HAP-1 (cell line): ENCODE data around the gene PPM1H.
"Not testable (repeated sequence)": the region's sequence is repeated elsewhere in the genome, so short reads cannot be mapped to it uniquely, and the experiment has no call there.

Source experiments
- DNase-seq, 2 experiments: peaks; one replicate each; pipeline ENCODE4 v3.0.0-alpha.2; 2016 to 2020; ENCODE audit warnings: low spot score in 2 of 2
- H3K27me3 ChIP-seq: fragments of 250-450 bp; sonication (Bioruptor Pico); 2 replicates; pipeline ENCODE4 v1.5.1; 2020; ENCODE audit warnings: low read depth, mild to moderate bottlenecking, moderate library complexity
- H3K36me3 ChIP-seq: fragments of 250-450 bp; sonication (Bioruptor Pico); replicated peaks from 2 replicates; pipeline ENCODE4 v1.5.1; 2020; ENCODE audit warnings: mild to moderate bottlenecking
- H3K4me1 ChIP-seq: fragments of 250-450 bp; sonication (Bioruptor Pico); 2 replicates; pipeline ENCODE4 v1.5.1; 2020; ENCODE audit warnings: mild to moderate bottlenecking
- H3K4me3 ChIP-seq: fragments of 250-450 bp; sonication (Bioruptor Pico); 2 replicates; pipeline ENCODE4 v1.5.1; 2020; ENCODE audit warnings: mild to moderate bottlenecking, moderate library complexity
- H3K9me3 ChIP-seq: fragments of 250-450 bp; sonication (Bioruptor Pico); 2 replicates; pipeline ENCODE4 v1.5.1; 2020; ENCODE audit warnings: mild to moderate bottlenecking, moderate library complexity
- in situ Hi-C: fragments of 300-500 bp; cut with MboI; formaldehyde crosslinking; loops from 3 replicates; pipeline ENCODE4 v1.14.3; 2020; ENCODE audit warnings: low sequenced_read_pairs, inconsistent platforms, mixed read lengths

The PPM1H gene

DNA sequence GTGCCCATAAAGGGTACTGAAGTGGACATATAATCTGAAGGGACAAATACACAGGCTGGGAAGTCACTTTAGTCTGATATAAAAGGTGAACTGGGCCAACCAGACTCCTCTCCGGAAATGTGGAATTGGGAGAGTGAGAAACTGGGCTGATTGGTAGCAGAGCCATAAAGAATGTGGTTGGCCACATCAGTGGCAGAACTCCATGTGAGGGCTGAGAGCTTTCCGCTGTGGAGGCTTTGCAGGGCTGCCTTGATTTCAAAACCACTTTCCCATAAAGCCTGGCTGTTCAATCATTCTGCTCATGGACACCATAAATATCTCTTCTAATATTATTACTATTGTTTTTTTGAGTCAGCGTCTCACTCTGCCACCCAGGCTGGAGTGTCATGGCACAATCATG, 248.0 kb downstream of the PPM1H start:
- Histone ChIP-seq H3K36me3 (no peaks in the 10 kb centered on the region), H3K27me3 (no peaks in the 10 kb centered on the region), H3K9me3 (no peaks in the 10 kb centered on the region), H3K4me1 (no peaks in the 10 kb centered on the region), H3K4me3 (no peak overlapping the region)
- in situ Hi-C loops = no loop called here
- no peak for DNase-seq

DNA sequence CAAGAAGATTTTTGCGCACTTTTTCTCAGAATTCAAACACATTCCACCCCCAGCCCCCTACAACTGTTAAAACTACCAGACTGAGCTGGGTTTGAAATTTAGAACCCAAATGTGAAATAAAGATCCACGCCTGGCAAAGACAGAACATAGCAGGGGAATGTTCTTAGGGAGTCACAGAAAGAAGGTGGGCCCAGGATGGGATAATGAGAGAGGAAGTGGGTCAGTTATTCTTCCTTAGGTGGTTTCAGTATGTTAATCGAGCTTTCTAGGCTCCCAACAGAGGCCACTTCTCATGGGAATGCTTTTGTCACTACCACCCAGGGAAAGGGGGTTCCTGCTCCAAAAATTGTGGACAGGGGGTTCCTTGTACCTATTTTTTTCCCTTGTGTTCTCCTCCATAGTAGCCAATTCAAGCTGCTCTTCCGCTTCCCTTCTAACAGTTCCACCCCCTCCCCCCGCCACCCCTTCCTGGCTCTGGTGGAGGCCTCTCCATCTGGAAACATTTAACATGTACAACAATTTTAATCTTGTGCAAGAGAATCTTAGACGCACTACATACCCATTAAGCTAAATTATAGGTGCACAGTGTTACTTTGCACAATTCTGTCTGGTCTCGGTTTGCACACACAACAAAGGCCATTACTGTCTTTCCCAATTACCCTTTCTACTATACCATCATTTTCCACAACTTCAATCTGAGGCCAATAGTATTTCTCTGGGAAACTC, 250.2 kb downstream of the PPM1H start:
- in situ Hi-C loops = no loop called here
- no peak for DNase-seq
- H3K4me1 ChIP-seq = no peaks in the 10 kb centered on the region
- no peaks in the 10 kb centered on the region for H3K36me3 ChIP-seq
- H3K9me3 ChIP-seq = no peaks in the 10 kb centered on the region
- no peaks in the 10 kb centered on the region for H3K27me3 ChIP-seq
- no peak overlapping the region for H3K4me3 ChIP-seq

DNA sequence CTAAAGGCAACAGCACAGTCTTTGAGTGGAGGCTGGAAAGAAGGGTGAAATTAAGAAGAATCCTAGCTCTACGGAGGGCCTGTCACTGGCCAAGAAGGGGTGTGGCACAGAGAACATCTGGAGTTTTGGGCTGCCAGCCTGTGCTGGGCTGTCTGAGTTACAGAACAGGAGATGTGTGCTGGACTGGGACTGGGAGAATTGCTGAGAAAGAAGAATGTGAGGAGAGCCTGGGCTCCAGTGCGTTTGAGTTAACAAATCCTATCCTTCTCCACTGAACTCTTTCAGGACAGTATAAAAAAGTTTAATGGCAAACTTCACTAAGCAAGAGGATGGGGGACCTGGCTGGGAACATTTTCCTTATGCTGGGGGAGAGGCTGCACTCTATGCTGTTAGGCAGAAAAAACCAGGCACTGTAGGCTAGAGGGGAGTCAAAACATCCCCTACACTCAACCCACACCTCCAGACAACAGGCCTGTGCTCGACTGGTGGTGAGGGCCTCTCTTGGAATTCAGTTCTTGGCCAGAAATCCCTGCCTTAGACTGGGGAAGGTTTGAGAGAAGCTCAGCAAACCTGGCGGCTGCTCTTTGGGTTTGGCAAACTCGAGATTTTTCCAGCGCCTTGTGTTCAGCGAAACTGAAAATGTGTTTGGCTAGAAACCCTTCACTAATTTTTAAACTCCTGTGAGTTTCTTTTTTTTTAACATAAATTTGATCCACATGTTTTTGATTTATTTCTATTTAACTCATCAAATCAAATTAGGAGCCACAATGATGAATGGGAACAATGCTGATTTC, 251.0 kb downstream of the PPM1H start:
- in situ Hi-C loops = no loop called here
- Histone ChIP-seq H3K9me3 (no peaks in the 10 kb centered on the region), H3K4me1 (no peaks in the 10 kb centered on the region), H3K4me3 (no peak overlapping the region), H3K36me3 (no peaks in the 10 kb centered on the region), H3K27me3 (no peaks in the 10 kb centered on the region)
- no peak for DNase-seq

DNA sequence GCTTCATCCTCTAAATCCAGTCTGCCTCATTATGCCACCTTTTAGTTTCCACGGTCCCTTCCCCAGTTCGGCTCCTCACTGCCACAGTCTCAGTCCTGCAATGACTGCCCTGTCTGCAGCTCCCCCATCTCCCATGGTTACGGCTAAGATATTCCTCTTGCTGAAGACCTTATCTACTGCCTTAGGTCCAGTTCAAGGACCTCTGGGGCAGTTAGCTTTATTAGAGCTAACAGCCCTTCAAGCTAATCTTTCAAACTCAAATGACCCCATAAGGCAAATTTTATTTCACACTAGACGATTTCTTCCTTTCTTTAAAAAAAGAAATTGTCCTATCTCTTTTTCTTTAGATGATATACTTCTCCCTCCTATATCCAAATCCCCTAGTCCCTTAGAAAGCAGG, 253.6 kb downstream of the PPM1H start:
- no peak for DNase-seq
- Histone ChIP-seq H3K27me3 (no peaks in the 10 kb centered on the region), H3K4me1 (no peaks in the 10 kb centered on the region), H3K4me3 (no peak overlapping the region), H3K36me3 (no peaks in the 10 kb centered on the region), H3K9me3 (peaks cover 3% of the 10 kb centered on the region; the same call in 1 of the 2 replicates)
- in situ Hi-C loops = no loop called here

DNA sequence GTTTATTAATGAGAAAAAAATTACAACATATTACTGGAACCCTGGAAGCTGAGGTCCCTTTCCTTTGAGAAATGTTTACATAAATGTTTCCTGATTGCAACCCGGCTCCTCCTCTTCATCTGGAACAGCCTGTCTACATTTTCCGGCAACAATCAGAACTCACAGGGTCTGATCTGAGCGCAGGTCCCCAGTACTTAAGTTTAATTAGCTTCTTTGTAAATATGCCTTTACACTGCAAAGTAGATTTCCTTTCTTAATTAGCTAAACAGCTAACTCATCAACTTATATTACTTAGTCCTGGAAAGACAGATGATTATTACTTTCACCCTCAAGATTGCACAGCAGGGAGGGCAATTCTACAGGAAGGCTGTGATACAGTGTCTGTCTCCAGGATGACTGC, 255.3 kb downstream of the PPM1H start:
- H3K36me3 ChIP-seq = no peaks in the 10 kb centered on the region
- H3K27me3 ChIP-seq = no peaks in the 10 kb centered on the region
- no peak overlapping the region for H3K4me3 ChIP-seq
- no peaks in the 10 kb centered on the region for H3K4me1 ChIP-seq
- in situ Hi-C loops = no loop called here
- peaks cover 3% of the 10 kb centered on the region; the same call in 1 of the 2 replicates for H3K9me3 ChIP-seq
- no peak for DNase-seq

DNA sequence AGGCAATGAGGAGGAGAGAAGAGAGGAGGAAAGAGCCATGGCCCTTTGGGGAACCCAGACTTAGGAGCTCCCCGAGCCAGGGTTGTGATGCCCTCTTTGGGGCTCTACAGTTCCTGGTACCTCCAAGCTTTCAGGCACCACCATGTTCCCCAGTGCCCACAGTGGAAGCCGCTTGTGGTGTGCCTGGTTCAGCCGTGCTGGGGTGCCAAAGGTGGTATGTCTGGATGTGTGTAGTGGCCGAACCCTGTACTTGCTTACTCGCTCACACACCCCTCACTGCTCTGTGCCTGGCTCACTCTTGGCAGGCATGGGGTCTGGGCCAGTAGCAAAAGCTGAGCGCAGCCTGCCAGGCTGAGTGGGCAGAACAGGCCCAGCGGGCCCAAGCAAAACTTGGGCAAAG, 257.6 kb downstream of the PPM1H start:
- H3K4me3 ChIP-seq = no peak overlapping the region
- no peaks in the 10 kb centered on the region for H3K27me3 ChIP-seq
- in situ Hi-C loops = no loop called here
- DNase-seq = no peak
- no peaks in the 10 kb centered on the region for H3K36me3 ChIP-seq
- H3K4me1 ChIP-seq = no peaks in the 10 kb centered on the region
- H3K9me3 ChIP-seq = peaks cover 3% of the 10 kb centered on the region; the same call in 1 of the 2 replicates

DNA sequence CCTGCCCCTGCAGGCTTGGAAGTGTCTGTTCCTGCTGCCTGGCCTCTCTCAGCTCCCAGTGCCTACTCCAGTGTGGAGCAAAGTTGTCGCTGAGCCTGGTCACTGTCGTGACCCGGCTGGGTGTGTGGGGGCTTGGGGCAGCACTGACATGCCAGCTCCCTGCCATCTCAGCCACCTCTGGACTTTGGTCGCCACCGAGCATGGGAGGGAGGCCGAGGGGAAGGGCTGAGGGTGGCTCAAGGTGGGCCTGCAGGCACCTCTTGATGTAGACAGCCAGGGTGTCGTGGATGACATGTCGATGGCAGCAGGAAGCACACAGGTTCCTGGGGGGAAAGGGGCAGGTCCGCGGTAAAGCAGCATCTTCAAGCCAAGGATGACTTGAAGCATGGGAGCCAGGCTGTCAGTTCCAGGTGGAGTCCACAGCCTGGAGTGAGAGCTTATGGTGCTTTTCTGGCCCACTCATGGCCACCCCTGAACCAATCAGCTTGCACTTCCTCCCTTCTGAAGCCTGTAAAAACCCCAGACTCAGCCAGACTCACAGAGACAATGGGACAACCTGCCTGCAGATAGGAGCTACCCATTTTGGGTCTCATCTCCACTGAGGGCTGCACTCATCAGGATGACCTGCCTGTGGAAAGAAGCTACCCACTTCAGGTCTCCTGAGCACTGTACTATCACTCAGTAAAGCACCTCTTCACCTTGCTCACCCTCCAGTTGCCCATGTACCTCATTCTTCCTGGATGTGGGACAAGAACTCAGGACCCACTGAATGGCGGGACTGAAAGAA, 258.2 kb downstream of the PPM1H start:
- Histone ChIP-seq H3K27me3 (no peaks in the 10 kb centered on the region), H3K4me1 (no peaks in the 10 kb centered on the region), H3K36me3 (no peaks in the 10 kb centered on the region), H3K9me3 (peaks cover 3% of the 10 kb centered on the region; the same call in 1 of the 2 replicates), H3K4me3 (no peak overlapping the region)
- DNase-seq = no peak
- in situ Hi-C loops = no loop called here

DNA sequence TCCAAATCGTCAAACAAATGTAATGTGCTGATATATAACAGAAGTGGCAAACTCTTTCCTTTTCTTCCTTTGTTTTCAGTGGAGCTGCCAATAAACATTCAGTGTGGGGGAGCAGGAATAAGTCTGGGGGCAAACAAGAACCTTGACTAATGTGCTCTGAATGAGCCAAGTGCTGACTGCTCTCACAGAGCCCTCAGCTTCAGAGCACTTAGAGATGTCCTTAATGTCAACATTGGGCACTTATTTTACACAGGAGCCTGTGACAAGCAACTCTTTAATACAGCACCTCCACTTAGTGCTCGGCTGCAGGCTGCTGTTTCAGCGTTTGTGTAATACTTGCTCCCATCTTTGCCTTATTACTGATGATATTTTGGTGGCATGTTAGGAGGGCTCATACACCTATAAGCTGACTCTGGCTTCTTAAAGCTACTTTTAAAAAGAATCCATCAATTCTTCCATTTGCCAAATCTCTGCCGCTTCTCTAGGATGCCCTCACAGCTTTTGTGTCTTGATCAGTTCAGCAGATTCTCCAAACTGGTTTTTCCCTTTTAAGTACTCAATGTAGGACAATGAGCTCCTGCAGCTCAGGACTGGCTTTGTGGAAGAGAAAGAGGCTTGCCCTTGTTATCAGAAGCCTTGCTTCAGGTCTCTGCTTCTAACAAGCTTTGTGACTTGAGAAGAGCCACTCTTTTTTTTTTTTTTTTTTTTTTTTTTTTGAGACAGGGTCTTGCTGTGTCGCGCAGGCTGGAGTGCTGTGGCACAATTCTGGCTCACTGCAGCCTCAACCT, 261.7 kb downstream of the PPM1H start:
- in situ Hi-C loops = no loop called here
- DNase-seq = no peak
- Histone ChIP-seq H3K4me1 (no peaks in the 10 kb centered on the region), H3K36me3 (no peaks in the 10 kb centered on the region), H3K4me3 (no peak overlapping the region), H3K9me3 (peaks cover 3% of the 10 kb centered on the region; the same call in 1 of the 2 replicates), H3K27me3 (no peaks in the 10 kb centered on the region)

DNA sequence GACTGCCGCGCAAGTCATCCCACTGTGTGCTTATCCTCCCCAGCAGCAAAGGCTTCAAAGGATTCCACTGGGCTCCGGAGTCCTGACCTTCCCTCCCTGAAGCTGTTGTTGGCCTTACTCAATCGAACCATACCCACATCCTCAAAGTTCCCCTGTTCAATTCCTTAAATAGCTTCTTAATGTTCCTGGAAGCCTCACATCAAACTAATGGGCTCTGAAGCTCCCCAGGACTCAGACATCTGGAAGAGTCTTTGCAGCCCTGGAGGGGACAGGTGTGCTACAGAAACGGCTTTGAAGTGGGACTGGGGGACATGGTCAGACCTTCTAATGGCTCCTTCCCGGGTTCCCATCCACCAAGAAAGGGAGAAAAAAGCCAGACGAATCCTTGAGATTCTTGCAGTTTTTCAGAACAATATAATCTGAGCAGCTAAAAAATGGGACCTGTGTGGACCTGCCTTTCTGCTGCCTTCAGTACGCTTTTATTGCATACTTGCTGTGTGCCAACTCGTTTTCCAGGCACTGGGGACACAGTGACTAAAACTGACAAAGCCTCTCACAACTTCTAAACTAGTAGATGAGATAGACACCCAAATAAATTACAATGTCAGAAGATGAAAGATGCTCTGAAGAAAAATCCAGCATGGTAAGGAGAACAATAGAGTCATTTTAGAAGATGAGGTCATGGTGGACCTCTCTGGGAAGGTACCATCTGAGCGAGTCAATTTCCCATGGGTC, 263.8 kb downstream of the PPM1H start:
- Histone ChIP-seq H3K4me1 (no peaks in the 10 kb centered on the region), H3K9me3 (no peaks in the 10 kb centered on the region), H3K36me3 (no peaks in the 10 kb centered on the region), H3K4me3 (no peak overlapping the region), H3K27me3 (no peaks in the 10 kb centered on the region)
- in situ Hi-C loops = no loop called here
- no peak for DNase-seq

DNA sequence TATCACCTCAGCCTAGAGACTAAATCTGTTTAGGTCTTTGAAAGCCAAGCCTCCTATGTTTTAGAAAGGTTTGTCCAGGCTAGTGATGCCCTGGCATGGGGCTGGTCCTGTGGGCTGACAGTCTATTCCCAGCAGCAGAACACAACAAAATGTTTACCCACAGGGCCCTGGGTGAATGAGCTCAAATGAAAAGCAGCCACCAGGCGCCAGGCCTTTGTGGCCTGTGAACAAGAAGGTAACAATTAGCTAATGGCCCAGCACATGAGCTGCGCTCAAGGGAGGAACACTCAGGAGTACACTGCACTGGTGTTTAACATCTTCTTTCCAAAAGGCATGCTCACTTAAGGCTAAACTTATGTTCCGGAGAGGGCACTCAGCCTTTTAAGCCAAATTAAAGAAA, 266.2 kb downstream of the PPM1H start:
- H3K27me3 ChIP-seq = no peaks in the 10 kb centered on the region
- no peak for DNase-seq
- no peaks in the 10 kb centered on the region for H3K36me3 ChIP-seq
- no peaks in the 10 kb centered on the region for H3K9me3 ChIP-seq
- no peaks in the 10 kb centered on the region for H3K4me1 ChIP-seq
- in situ Hi-C loops = no loop called here
- H3K4me3 ChIP-seq = no peak overlapping the region

DNA sequence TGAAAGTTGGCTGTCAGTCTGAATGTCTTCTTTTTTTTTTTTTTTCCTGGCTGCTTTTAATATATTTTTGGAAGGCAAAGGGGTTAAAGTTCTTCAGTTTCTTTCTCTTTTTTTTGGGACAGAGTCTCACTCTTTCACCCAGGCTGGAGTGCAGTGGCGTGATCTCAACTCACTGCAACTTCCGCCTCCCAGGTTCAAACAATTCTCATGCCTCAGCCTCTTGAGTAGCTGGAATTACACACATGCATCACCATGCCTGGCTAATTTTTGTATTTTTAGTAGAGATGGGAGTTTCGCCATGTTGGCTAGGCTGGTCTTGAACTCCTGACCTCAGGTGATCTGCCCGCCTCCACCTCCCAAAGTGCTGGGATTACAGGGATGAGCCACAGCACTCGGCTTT, 270.0 kb downstream of the PPM1H start:
- in situ Hi-C loops, H3K4me1 ChIP-seq: not testable (repeated sequence)

DNA sequence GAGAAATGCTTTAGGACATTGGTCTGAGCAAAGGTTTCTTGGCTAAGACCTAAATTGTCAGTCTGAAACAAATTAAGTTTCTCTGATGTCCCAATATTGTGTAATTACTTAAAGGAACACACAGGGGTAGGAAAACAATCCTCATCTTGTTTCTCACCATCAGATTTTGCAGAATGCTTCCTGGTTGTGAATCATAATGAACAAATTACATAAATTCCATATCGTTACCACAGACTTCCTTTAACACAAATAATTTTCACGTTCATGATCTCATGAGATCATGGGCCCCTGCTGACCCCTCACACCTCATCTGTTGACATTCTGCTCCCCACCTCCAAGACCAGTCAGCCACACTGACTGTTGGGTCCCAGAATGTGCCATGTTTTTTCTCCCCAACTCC, 274.2 kb downstream of the PPM1H start:
- peaks cover 16% of the 10 kb centered on the region for H3K4me1 ChIP-seq
- in situ Hi-C loops = no loop called here
- H3K9me3 ChIP-seq = 0 out of 2 replicates have a peak, but pooled peaks cover 3% of the 10 kb centered on the region
- no peak overlapping the region for H3K4me3 ChIP-seq
- no peaks in the 10 kb centered on the region for H3K36me3 ChIP-seq
- DNase-seq = no peak
- no peaks in the 10 kb centered on the region for H3K27me3 ChIP-seq

More for the DNA sequence above, 270.0 kb downstream of the PPM1H start:
- not testable (repeated sequence) for H3K36me3 ChIP-seq, H3K9me3 ChIP-seq, H3K27me3 ChIP-seq, DNase-seq, H3K4me3 ChIP-seq
